ENCODE data around the gene GALC. TPM values are rescaled to one million over a fixed set of nuclear protein-coding genes. Genes with fewer than 3 reads are reported as not detected.

The GALC gene
- total RNA-seq, 2 donors from 2014 or later, result 31.8 to 76.0 TPM

GRCh38 chr14:87888136-87888999, 104.6 kb downstream of the GALC start:
- Histone ChIP-seq H3K27ac (ENCODE audit: low read depth, low read length) (no peak overlapping the region), H3K36me3 (ENCODE audit: control insufficient read depth, insufficient read depth, low read length) (no peaks in the 10 kb centered on the region), H3K27me3 (ENCODE audit: control insufficient read depth, insufficient read depth, low read length, poor library complexity, severe bottlenecking) (no peaks in the 10 kb centered on the region), H3K4me3 (ENCODE audit: low read length) (no peak overlapping the region), H3K9ac (ENCODE audit: extremely low read depth, low read length, poor library complexity, severe bottlenecking) (no peak overlapping the region), H3K9me3 (ENCODE audit: control insufficient read depth, low read length) (peaks cover 32% of the 10 kb centered on the region), H3K4me1 (ENCODE audit: control insufficient read depth, insufficient read depth, low read length) (no peaks in the 10 kb centered on the region)
- no peaks in the 10 kb centered on the region for H3K36me3 Mint-ChIP-seq (ENCODE audit: low read depth)
- H3K4me3 Mint-ChIP-seq, result no peak overlapping the region
- DNase-seq, result peak; percentile 92
- peaks cover 9% of the 10 kb centered on the region for H3K9me3 Mint-ChIP-seq
- TF ChIP-seq CTCF (conservative IDR thresholded peaks at IDR 0.05), result peak; percentile 90
- H3K4me1 Mint-ChIP-seq, result no peaks in the 10 kb centered on the region
- H3K27me3 Mint-ChIP-seq (ENCODE audit: insufficient read depth), result no peaks in the 10 kb centered on the region
- no peak overlapping the region for H3K27ac Mint-ChIP-seq
- 79 to 80% methylated on average over 15 to 20 of the region's 20 CpGs for WGBS, 2 experiments (ENCODE audit: insufficient coverage in 1 of 2, insufficient read length in 1 of 2)

- Histone ChIP-seq H3K27me3 (ENCODE audit: control insufficient read depth, insufficient read depth, low read length, poor library complexity, severe bottlenecking) (no peaks in the 10 kb centered on the region), H3K4me3 (ENCODE audit: low read length) (no peak overlapping the region), H3K9me3 (ENCODE audit: control insufficient read depth, low read length) (peaks cover 20% of the 10 kb centered on the region), H3K4me1 (ENCODE audit: control insufficient read depth, insufficient read depth, low read length) (no peaks in the 10 kb centered on the region), H3K36me3 (ENCODE audit: control insufficient read depth, insufficient read depth, low read length) (no peaks in the 10 kb centered on the region), H3K27ac (ENCODE audit: low read depth, low read length) (no peak overlapping the region), H3K9ac (ENCODE audit: extremely low read depth, low read length, poor library complexity, severe bottlenecking) (no peak overlapping the region)
- Mint-ChIP-seq H3K27me3 (ENCODE audit: insufficient read depth) (peaks cover 2% of the 10 kb centered on the region), H3K27ac (no peak overlapping the region), H3K4me1 (no peaks in the 10 kb centered on the region), H3K36me3 (ENCODE audit: low read depth) (no peaks in the 10 kb centered on the region), H3K9me3 (peaks cover 9% of the 10 kb centered on the region), H3K4me3 (no peak overlapping the region)
- 92% methylated on average over 1 of the region's 1 CpG; no CpG with 5 or more reads in 1 of the 2 experiments for WGBS, 2 experiments (ENCODE audit: insufficient coverage in 1 of 2, insufficient read length in 1 of 2)
- TF ChIP-seq CTCF (conservative IDR thresholded peaks at IDR 0.05), result no peak
- DNase-seq, result no peak
These were observed 109.2 kb downstream of the GALC start for GRCh38 chr14:87883750-87884149.

Other genes with a start within 250 kb of the GALC start
- gene GPR65, start 12.0 kb upstream of the GALC start, total RNA-seq, result not detected

Measured in endodermal cell (in vitro differentiated cells).